Glomerular endothelial cell (primary cell): ENCODE data around the gene ABCD3. TPM values are rescaled to one million over a fixed set of nuclear protein-coding genes. Genes with fewer than 3 reads are reported as not detected.
A peak's percentile ranks its signal among the peaks of the same experiment; 100 is the strongest.
"Not testable (repeated sequence)": the region's sequence is repeated elsewhere in the genome, so short reads cannot be mapped to it uniquely, and the experiment has no call there.

Experiments
- DNase-seq: peaks from one replicate; pipeline ENCODE4 v3.0.0-alpha.2; 2011; ENCODE audit warnings: low read depth, low spot score; ENCODE audit errors: extremely low read depth
- total RNA-seq: library from RNA; depleted of rRNA; stranded (reverse); fragments of >200 nt; gene quantifications from 2 replicates; pipeline ENCODE4 v1.2.3, GENCODE V29; 2015

Gene ABCD3
- total RNA-seq = 17.6 and 18.7 TPM in 2 replicates

- DNase-seq = peak; percentile 41
These were observed at the start of gene ABCD3 for GRCh38 chr1:94417978-94418663. ABCD3 (plus strand) TSS chr1:94418389; CDS start chr1:94418479, 90 bp downstream.

GRCh38 chr1:94372771-94373170 lies 45.4 kb upstream of the ABCD3 start:
- not testable (repeated sequence) for DNase-seq

- DNase-seq = not testable (repeated sequence)
These were observed 44.9 kb upstream of the ABCD3 start for GRCh38 chr1:94373311-94373710.

- DNase-seq = not testable (repeated sequence)
These were observed 42.5 kb upstream of the ABCD3 start for GRCh38 chr1:94375666-94376065.

GRCh38 chr1:94378493-94378892 lies 39.7 kb upstream of the ABCD3 start:
- not testable (repeated sequence) for DNase-seq

- DNase-seq = no peak
These were observed 38.6 kb upstream of the ABCD3 start for GRCh38 chr1:94379615-94380014.

- DNase-seq = no peak
These were observed 36.0 kb upstream of the ABCD3 start for GRCh38 chr1:94382201-94382600.

- no peak for DNase-seq
These were observed 34.2 kb upstream of the ABCD3 start for GRCh38 chr1:94383966-94384408.

- DNase-seq = no peak
These were observed 33.5 kb upstream of the ABCD3 start for GRCh38 chr1:94384485-94385265.

GRCh38 chr1:94385308-94385929 lies 32.8 kb upstream of the ABCD3 start:
- no peak for DNase-seq

GRCh38 chr1:94389298-94389697 lies 28.9 kb upstream of the ABCD3 start:
- no peak for DNase-seq

GRCh38 chr1:94394247-94394646 lies 23.9 kb upstream of the ABCD3 start:
- DNase-seq = no peak

GRCh38 chr1:94395231-94395630 lies 23.0 kb upstream of the ABCD3 start:
- no peak for DNase-seq

GRCh38 chr1:94395748-94396309 lies 22.4 kb upstream of the ABCD3 start:
- DNase-seq = no peak

- no peak for DNase-seq
These were observed 21.7 kb upstream of the ABCD3 start for GRCh38 chr1:94396356-94397010.

GRCh38 chr1:94398356-94398755 lies 19.8 kb upstream of the ABCD3 start:
- DNase-seq = no peak

GRCh38 chr1:94399453-94399852 lies 18.7 kb upstream of the ABCD3 start:
- no peak for DNase-seq

GRCh38 chr1:94401206-94401605 lies 17.0 kb upstream of the ABCD3 start:
- DNase-seq = no peak

GRCh38 chr1:94406446-94406845 lies 11.7 kb upstream of the ABCD3 start:
- DNase-seq = no peak

GRCh38 chr1:94408104-94408830 lies 9.9 kb upstream of the ABCD3 start:
- DNase-seq = no peak
